SJCRH30 (cell line): Measurements from ENCODE around the gene P2RY6. TPM values are rescaled to one million over a fixed set of nuclear protein-coding genes. Genes with fewer than 3 reads are reported as not detected.
A peak's percentile ranks its signal among the peaks of the same experiment; 100 is the strongest.
"Not testable (repeated sequence)": the region's sequence is repeated elsewhere in the genome, so short reads cannot be mapped to it uniquely, and the experiment has no call there.

ENCODE experiments used
- DNase-seq, 2 experiments: peaks; one replicate each; pipeline ENCODE4 v3.0.0-alpha.2; 2015 to 2020
- H3K27ac ChIP-seq: fragments of 250-450 bp; sonication (Bioruptor Pico); 2 replicates; pipeline ENCODE4 v1.5.1; 2020; ENCODE audit warnings: mild to moderate bottlenecking, moderate library complexity
- H3K27me3 ChIP-seq: fragments of 250-450 bp; sonication (Bioruptor Pico); 2 replicates; pipeline ENCODE4 v1.5.1; 2020; ENCODE audit warnings: mild to moderate bottlenecking, moderate library complexity
- H3K36me3 ChIP-seq: fragments of 250-450 bp; sonication (Bioruptor Pico); 2 replicates; pipeline ENCODE4 v1.5.1; 2020; ENCODE audit warnings: mild to moderate bottlenecking, moderate library complexity
- H3K4me1 ChIP-seq: fragments of 250-450 bp; sonication (Bioruptor Pico); 2 replicates; pipeline ENCODE4 v1.5.1; 2020; ENCODE audit warnings: mild to moderate bottlenecking, moderate library complexity
- H3K4me3 ChIP-seq: fragments of 250-450 bp; sonication (Bioruptor Pico); 2 replicates; pipeline ENCODE4 v1.5.1; 2020; ENCODE audit warnings: mild to moderate bottlenecking, moderate library complexity
- H3K9me3 ChIP-seq: fragments of 250-450 bp; sonication (Bioruptor Pico); replicated peaks from 2 replicates; pipeline ENCODE4 v1.5.1; 2020; ENCODE audit warnings: mild to moderate bottlenecking, moderate library complexity
- total RNA-seq: library from RNA; depleted of rRNA; stranded (reverse); fragments of >200 nt; shearing (Covaris generic); gene quantifications from 2 replicates; pipeline ENCODE4 v1.2.3, GENCODE V29; 2014

P2RY6 gene
- total RNA-seq, 1 experiment from 2014 or later, result not detected

DNA sequence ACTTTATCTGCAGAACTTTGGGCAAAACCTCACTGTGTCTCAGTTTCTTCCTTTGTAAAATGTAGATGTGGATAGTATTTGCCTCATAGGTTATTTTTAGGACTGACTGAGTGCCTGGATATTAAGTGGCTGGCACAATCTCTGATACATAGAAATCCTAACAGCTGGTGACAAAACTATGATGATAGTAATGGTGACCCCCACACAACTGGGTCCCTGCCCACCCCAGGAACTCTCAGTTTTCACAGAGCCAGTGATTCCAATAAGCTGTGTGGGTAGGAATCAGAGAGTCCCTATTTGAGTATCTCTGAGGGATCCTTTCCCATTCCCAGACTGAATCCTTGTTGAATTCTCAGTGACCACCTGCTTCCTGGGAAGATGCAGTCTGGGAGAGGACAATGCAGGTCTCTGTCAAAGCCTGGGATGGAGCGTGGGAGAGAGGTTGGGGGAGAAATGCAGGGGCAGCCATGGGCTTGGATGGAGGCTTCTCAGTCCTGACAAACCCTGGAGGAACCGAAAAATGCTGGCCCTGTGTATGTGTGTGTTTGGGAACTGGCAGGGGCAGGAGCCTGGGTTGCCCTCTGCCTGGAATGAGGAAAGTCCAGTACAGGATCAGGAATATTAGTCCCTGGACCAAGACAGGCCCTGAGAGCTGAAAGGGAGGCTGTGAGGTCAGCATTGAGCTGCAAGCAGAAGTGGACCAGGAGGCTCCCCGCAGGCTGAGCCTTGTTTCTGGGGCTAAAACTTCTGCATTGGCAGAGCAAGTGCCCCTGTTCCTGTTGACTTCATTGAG lies 6.1 kb upstream of the P2RY6 start:
- H3K4me3 ChIP-seq, result no peak overlapping the region
- peaks cover 19% of the 10 kb centered on the region for H3K4me1 ChIP-seq
- no peaks in the 10 kb centered on the region for H3K9me3 ChIP-seq
- peak overlapping the region; percentile 53 for H3K27ac ChIP-seq
- no peaks in the 10 kb centered on the region for H3K27me3 ChIP-seq
- peak in 1 of 2 experiments; percentile 64 for DNase-seq
- no peaks in the 10 kb centered on the region for H3K36me3 ChIP-seq

DNA sequence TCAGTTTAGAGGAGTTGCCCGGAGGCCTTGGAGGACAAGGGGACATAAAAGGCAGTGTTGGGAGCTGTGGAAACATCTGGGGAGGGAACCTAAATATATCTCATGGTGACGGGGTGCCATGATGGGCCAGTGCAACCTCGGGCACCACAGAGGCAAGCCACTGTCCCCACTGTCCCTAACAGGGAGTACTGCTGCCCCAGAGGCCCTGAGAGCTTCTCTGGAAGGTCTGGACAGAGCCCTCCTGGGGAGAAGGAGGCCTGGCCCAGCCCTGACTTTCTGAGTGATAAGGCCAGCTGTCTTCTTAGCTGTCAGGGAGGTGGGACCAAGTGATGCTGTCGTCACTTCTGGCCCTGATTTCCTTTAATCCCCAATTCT lies 5.5 kb upstream of the P2RY6 start:
- no peaks in the 10 kb centered on the region for H3K9me3 ChIP-seq
- no peak overlapping the region for H3K4me3 ChIP-seq
- H3K27ac ChIP-seq, result peak overlapping the region; percentile 53
- H3K36me3 ChIP-seq, result no peaks in the 10 kb centered on the region
- H3K4me1 ChIP-seq, result peaks cover 22% of the 10 kb centered on the region
- no peaks in the 10 kb centered on the region for H3K27me3 ChIP-seq
- peak; percentile 71 to 84 for DNase-seq

DNA sequence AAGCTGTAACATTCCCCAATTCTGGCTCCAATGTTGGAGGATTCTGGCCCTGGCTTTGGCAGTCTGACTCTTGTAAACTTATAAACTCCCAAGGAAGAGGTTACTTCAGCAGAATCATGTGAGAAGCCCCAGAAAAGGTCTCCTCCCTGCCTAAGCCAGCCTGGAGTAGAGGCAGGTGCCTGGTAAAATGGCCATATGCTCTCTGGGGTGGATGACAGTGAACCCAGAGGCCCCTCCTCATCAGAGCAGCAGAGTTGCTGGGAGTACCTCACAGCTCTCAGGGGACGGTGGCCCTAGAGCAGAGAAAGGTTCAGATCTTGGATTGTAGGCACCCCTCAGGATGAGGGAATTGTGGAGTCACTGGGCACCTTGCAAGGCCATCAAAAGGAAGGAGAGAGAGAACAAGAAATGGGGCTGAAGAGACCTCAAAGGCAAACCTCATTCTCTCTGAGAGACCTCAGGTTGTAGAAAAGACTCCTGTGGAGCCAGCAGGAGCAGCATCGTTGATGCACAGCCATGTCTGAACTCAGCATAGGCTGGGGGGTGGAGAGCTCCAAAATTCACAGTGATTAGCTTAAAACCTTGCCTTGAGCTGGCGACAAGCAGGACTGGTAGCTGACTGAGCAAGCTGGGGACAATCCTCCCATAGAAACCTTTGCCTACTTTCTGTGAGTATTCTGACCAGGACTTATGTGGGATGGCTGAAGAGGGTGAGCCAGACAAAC lies 4.9 kb upstream of the P2RY6 start:
- H3K36me3 ChIP-seq, result no peaks in the 10 kb centered on the region
- H3K27me3 ChIP-seq, result no peaks in the 10 kb centered on the region
- H3K27ac ChIP-seq, result peak overlapping the region; percentile 53; the same call in 1 of the 2 replicates
- H3K4me3 ChIP-seq, result no peak overlapping the region
- no peaks in the 10 kb centered on the region for H3K9me3 ChIP-seq
- peaks cover 28% of the 10 kb centered on the region for H3K4me1 ChIP-seq
- DNase-seq, result no peak

- Histone ChIP-seq H3K9me3 (no peaks in the 10 kb centered on the region), H3K27ac (no peak overlapping the region), H3K4me1 (peaks cover 28% of the 10 kb centered on the region), H3K27me3 (no peaks in the 10 kb centered on the region), H3K36me3 (no peaks in the 10 kb centered on the region), H3K4me3 (no peak overlapping the region)
- DNase-seq, result no peak
Observed at GRCh38 chr11:73267906-73268540, 4.1 kb upstream of the P2RY6 start.

DNA sequence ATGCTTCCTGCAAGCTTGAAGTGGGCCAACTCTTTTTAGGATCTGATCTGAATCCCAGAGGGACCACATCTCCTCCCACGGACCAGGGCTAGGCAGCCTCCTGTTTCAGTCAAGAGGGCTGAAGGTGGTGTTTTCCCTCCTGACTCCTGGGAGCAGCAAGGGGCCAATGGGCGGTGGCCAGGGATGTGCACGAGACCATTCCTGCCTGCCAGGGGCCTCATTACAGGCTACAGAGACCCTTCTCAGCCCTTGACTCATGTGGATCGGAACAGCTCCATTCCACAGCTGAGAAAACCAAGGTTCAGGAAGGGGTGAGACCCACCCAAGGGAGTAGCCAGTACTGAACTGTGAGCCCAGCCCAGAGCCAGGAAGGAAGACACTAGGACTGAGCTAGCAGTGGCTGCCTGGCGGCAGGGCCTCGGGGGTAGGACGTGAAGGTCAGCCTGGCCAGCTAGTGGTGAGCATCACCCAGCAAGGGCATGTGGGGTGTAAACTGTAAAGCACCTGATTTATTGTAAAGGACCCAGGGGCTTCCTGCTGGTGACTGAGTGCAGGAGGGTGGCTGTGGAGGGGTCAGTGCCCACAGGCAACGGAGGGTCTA lies 3.4 kb upstream of the P2RY6 start:
- Histone ChIP-seq H3K4me1 (peaks cover 31% of the 10 kb centered on the region), H3K27me3 (no peaks in the 10 kb centered on the region), H3K36me3 (no peaks in the 10 kb centered on the region), H3K27ac (no peak overlapping the region), H3K4me3 (no peak overlapping the region), H3K9me3 (no peaks in the 10 kb centered on the region)
- no peak for DNase-seq

DNA sequence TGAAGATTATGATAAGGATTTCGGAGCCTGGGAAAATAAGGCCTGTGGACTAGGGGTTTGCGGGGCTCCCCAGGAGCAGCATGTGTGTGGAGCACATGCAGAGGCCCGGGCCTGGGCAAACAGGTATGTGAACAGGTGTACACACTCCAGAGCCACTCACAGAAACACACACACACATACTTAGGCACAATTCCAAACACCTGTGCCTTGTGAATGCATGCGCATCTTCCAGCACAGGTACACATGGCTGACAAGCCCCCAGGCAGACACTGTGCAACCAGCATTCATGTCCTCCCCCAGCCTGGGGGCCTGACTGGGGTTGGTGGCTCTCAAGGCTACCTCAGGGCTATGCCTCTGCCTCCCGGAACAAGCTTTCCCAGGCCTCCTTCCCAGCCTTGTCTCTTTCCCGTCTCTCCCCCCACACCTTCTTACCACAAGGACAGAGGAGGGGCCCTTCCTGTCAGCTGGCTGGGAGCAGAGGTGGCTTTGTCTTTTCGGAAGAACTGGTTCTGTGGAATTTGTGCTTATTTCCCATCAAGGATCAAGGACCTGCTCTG lies 2.6 kb upstream of the P2RY6 start:
- H3K9me3 ChIP-seq, result no peaks in the 10 kb centered on the region
- H3K27ac ChIP-seq, result no peak overlapping the region
- H3K27me3 ChIP-seq, result no peaks in the 10 kb centered on the region
- no peak for DNase-seq
- peaks cover 31% of the 10 kb centered on the region for H3K4me1 ChIP-seq
- no peaks in the 10 kb centered on the region for H3K36me3 ChIP-seq
- no peak overlapping the region for H3K4me3 ChIP-seq

DNA sequence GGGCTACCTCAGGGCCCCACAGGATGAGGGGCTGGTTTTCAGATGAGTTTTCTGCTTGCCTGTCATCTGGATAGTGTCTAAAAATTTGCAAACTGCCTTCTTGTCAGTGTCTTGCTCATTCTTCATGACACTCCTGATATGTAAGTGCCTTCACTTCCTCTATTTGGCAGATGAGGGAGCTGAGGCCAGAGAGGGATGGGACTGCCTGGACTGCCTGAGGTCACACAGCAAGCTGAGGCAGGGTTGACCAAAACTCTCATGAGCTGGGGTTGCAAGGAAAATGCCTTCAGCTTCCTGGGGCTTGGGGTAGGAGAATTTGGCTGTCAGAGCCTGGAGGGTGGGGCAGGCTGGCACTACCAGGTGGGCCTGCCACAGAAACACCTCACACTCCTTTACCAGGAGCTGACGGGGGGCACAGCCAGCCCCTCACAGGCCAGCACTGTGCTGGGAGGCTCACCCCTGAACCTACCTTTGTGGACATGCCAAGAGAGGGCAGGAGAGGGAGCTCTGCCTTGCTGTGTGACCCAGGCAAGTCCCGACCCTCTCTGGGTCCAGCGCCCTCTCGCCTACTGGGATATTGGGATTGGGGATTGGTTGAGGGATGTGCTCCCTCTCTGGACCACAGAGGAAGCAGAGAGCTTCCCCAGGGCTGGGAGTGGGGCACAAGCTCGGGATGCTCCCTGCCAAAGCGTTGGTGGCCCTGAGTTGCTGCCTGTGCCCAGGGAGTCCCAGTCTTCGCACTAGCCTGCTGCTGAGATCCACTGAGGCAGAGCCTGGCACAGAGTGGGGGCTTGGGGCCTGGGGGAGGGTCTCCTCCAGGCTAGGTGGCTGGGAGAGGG lies 1.9 kb upstream of the P2RY6 start:
- H3K4me1 ChIP-seq, result peaks cover 31% of the 10 kb centered on the region
- no peaks in the 10 kb centered on the region for H3K36me3 ChIP-seq
- H3K4me3 ChIP-seq, result no peak overlapping the region
- H3K27ac ChIP-seq, result no peak overlapping the region
- no peaks in the 10 kb centered on the region for H3K27me3 ChIP-seq
- no peak for DNase-seq
- H3K9me3 ChIP-seq, result no peaks in the 10 kb centered on the region

DNA sequence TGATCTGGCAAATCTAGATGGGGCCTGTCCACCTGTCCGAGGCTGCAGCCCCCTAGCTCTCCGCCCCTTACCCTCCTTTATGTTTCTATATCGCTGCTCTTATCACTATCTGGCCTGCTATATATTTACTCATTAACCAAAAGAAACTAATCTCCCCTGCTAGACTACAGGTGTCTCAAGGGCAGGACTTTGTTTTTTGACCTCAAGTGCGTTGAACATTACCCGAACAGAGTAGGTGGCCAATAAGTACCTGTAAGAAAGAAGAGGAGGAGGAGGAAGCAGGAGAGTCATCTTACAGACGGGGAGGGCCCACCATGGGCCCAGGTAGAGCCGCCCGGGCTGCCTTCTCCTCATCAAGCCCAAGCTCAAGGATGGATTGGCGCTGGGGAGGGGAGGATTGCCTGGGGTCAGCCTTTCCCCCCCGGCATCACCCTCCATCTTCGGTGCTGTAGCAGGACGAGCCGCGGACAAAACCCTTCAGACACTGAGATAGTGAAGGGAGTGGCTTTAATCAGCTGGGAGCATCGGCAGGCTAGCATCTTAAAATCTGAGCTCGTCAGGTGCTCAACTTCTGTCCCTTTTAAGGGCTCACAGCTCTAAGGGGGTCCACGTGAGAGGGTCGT lies 1.2 kb upstream of the P2RY6 start:
- H3K9me3 ChIP-seq, result no peaks in the 10 kb centered on the region
- H3K36me3 ChIP-seq, result no peaks in the 10 kb centered on the region
- H3K4me3 ChIP-seq, result no peak overlapping the region
- no peak for DNase-seq
- H3K27me3 ChIP-seq, result no peaks in the 10 kb centered on the region
- no peak overlapping the region for H3K27ac ChIP-seq
- H3K4me1 ChIP-seq, result peaks cover 27% of the 10 kb centered on the region

GRCh38 chr11:73271478-73271865 lies 666 bp upstream of the P2RY6 start:
- not testable (repeated sequence) for H3K36me3 ChIP-seq, H3K9me3 ChIP-seq, DNase-seq, H3K27me3 ChIP-seq, H3K27ac ChIP-seq, H3K4me3 ChIP-seq
- peaks cover 22% of the 10 kb centered on the region for H3K4me1 ChIP-seq

DNA sequence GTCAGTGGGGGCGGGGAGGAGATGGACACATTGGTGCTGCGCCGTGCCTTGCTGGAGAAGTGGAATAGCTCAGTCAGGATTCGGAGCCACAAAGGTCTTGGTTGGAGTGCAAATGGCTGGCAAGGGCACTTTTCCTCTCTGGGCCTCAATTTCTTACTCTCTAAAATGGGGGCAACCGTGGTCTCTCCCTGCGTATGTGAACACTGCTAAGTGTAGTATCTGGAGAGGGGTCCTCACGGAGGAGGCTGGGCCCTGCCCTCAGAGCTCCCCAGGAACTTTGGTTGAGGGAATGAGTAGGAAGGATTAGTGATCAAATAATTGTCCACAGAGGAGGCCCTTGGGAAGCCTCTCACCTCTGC lies 521 bp downstream of the P2RY6 start:
- H3K27ac ChIP-seq, result no peak overlapping the region
- H3K4me1 ChIP-seq, result peaks cover 12% of the 10 kb centered on the region

GRCh38 chr11:73273222-73273895 lies 1.2 kb downstream of the P2RY6 start:
- H3K4me3 ChIP-seq, result no peak overlapping the region
- H3K36me3 ChIP-seq, result no peaks in the 10 kb centered on the region
- no peaks in the 10 kb centered on the region for H3K9me3 ChIP-seq
- no peaks in the 10 kb centered on the region for H3K27me3 ChIP-seq
- peak in 1 of 2 experiments; percentile 53 for DNase-seq
- H3K27ac ChIP-seq, result no peak overlapping the region
- H3K4me1 ChIP-seq, result peaks cover 12% of the 10 kb centered on the region

More for the DNA sequence above, 521 bp downstream of the P2RY6 start:
- Histone ChIP-seq H3K36me3 (no peaks in the 10 kb centered on the region), H3K9me3 (no peaks in the 10 kb centered on the region), H3K4me3 (no peak overlapping the region), H3K27me3 (no peaks in the 10 kb centered on the region)
- DNase-seq, result no peak

GRCh38 chr11:73274191-73274590 lies 2.1 kb downstream of the P2RY6 start:
- H3K36me3 ChIP-seq, H3K27me3 ChIP-seq, H3K9me3 ChIP-seq, DNase-seq, H3K27ac ChIP-seq, H3K4me3 ChIP-seq: not testable (repeated sequence)
- peaks cover 12% of the 10 kb centered on the region for H3K4me1 ChIP-seq

- Histone ChIP-seq H3K4me1 (peaks cover 12% of the 10 kb centered on the region), H3K27me3 (no peaks in the 10 kb centered on the region), H3K9me3 (no peaks in the 10 kb centered on the region), H3K36me3 (no peaks in the 10 kb centered on the region), H3K4me3 (no peak overlapping the region), H3K27ac (no peak overlapping the region)
- DNase-seq, result no peak
Observed at GRCh38 chr11:73274722-73275380, 2.7 kb downstream of the P2RY6 start.
